Activated CD8-positive, alpha-beta T cell treated with anti-CD3 and anti-CD28 coated beads, Interleukin-2, amount 10 ng/mL, durations not matched to agents 7 days and 5 days (primary cell): ENCODE measurements around the gene RORC. TPM values are rescaled to one million over a fixed set of nuclear protein-coding genes. Genes with fewer than 3 reads are reported as not detected.

Source experiments
- ATAC-seq: fragments of 150-1000 bp; cut with Tn5 transposase; one replicate; pipeline ENCODE4 v1.10.0; 2021; ENCODE audit warnings: moderate library complexity
- CTCF ChIA-PET: fragments of 350-600 bp; sonication (Branson Sonifier 250); formaldehyde crosslinking; loops from one replicate; lab custom pipeline; 2021; ENCODE audit warnings: antibody characterized with exemption; lab: Charles Lee
- POLR2A ChIA-PET: fragments of 350-600 bp; sonication (Branson Sonifier 250); formaldehyde crosslinking; loops from one replicate; lab custom pipeline; 2021; ENCODE audit warnings: antibody characterized with exemption; lab: Charles Lee
- DNase-seq: peaks from one replicate; pipeline ENCODE4 v3.0.0-alpha.2; 2020
- H3K27ac Mint-ChIP-seq: one replicate; pipeline ENCODE4 v1.8.0; 2021; ENCODE audit warnings: mild to moderate bottlenecking, mixed read lengths
- H3K27me3 Mint-ChIP-seq: one replicate; pipeline ENCODE4 v1.8.0; 2021; ENCODE audit warnings: low read depth, mixed read lengths
- H3K36me3 Mint-ChIP-seq: one replicate; pipeline ENCODE4 v1.8.0; 2021; ENCODE audit warnings: low read depth, mixed read lengths
- H3K4me1 Mint-ChIP-seq: one replicate; pipeline ENCODE4 v1.8.0; 2021; ENCODE audit warnings: low read depth, mixed read lengths
- H3K4me3 Mint-ChIP-seq: one replicate; pipeline ENCODE4 v1.8.0; 2021; ENCODE audit warnings: mild to moderate bottlenecking, mixed read lengths
- H3K9me3 Mint-ChIP-seq: one replicate; pipeline ENCODE4 v1.8.0; 2022; ENCODE audit warnings: mixed read lengths; ENCODE audit not compliant: insufficient read depth
- total RNA-seq, 2 experiments: library from RNA; stranded (reverse); gene quantifications; one replicate each; pipeline ENCODE4 v1.2.3, GENCODE V29; 2021

RORC gene
- total RNA-seq, 2 experiments from 2014 or later = 2.4 to 2.7 TPM

DNA sequence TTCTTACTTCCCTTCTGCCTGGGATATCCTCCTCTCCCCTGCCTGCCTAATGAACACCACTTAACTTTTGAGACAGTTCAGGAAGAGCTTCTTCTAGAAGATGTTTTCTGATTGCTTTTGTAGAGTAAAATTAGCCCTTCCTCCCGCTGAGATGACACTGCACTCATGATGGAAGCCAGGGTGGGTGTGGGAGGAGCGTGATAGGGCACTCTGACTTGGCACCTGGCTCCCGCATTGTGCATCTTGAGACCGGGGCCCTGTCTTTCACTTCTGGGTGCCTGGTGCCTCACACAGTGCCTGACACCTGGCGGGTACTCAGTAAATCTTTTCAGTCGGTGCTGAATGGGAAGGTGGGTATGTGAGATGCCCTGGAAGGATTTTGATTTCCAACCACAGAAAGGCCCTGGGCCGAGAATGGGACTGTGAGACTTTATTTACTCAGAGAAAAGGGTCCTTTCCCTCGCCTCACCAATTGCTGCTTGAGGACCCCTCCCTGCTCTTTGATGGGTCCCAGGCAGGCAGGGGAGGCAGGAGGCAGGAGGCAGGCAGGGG, 15.2 kb upstream of the RORC start:
- peak overlapping the region; percentile 5 for H3K27ac Mint-ChIP-seq
- H3K4me3 Mint-ChIP-seq = no peak overlapping the region
- H3K27me3 Mint-ChIP-seq = peaks cover under 1% of the 10 kb centered on the region
- POLR2A ChIA-PET = interaction anchor here (0.5 to 1.0 kb wide), 2 partner anchors 10 to 368 kb away, joined by 3 read pairs; no protein-coding TSS in a partner anchor
- ATAC-seq = no peak
- no peaks in the 10 kb centered on the region for H3K9me3 Mint-ChIP-seq
- H3K36me3 Mint-ChIP-seq = no peaks in the 10 kb centered on the region
- H3K4me1 Mint-ChIP-seq = no peaks in the 10 kb centered on the region
- CTCF ChIA-PET = interaction anchor here (0.7 to 1.9 kb wide), 6 partner anchors 9 to 155 kb away, joined by 3 to 9 read pairs (median 4); no protein-coding TSS in a partner anchor
- DNase-seq = no peak

DNA sequence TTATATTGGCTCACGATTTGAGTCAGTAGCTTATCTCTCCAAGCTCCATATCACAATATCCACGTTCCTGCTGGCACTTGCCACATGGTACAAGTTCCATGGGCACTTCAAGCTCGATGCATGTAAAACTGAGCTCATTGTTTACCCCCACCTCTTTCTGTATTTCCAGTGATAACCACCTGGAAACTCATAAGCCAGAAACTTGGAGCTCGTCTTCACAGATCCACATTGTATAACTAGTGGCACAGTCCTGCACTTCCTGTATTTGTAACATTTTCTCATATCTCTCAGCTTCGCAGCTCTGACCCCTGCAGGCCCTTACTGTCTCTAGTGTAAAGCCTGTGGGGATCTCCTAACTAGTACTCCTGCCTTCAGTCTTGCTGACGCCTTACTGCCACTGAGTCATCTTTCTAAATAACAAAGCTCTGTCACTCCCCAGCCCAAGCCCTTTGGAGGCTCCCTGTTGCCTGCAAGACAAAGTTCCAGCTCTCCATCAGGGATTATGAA, 14.5 kb upstream of the RORC start:
- POLR2A ChIA-PET = interaction anchor here (1.0 kb wide), 1 partner anchor 9 kb away, joined by 3 read pairs; no protein-coding TSS in a partner anchor
- Mint-ChIP-seq H3K9me3 (no peaks in the 10 kb centered on the region), H3K27me3 (peaks cover 5% of the 10 kb centered on the region), H3K36me3 (no peaks in the 10 kb centered on the region), H3K4me3 (no peak overlapping the region), H3K27ac (no peak overlapping the region), H3K4me1 (no peaks in the 10 kb centered on the region)
- ATAC-seq = no peak
- CTCF ChIA-PET = interaction anchor here (0.7 to 1.9 kb wide), 6 partner anchors 10 to 156 kb away, joined by 3 to 9 read pairs (median 4); no protein-coding TSS in a partner anchor
- DNase-seq = no peak

DNA sequence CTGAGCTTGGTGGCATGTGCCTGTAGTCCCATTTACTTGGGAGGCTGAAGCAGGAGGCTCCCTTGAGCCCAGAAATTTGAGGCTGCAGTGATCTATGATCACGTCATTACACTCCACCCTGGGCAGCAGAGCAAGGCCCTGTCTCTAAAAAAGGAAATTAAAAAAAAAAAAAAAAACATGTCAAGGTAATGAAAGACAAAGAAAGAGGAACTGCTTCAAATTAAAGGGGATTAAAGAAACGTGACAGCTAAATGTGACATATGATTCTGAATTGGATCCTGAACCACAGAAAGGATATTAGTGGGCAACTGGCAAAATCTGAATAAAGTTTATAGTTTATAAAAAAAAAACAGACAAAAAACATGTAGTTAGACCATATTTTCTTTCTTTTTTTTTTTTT, 11.8 kb upstream of the RORC start:
- POLR2A ChIA-PET = no interaction called here
- no peak overlapping the region for H3K4me3 Mint-ChIP-seq
- H3K27ac Mint-ChIP-seq = no peak overlapping the region
- CTCF ChIA-PET = interaction anchor here (1.4 to 1.8 kb wide), 3 partner anchors 9 to 158 kb away, joined by 3 to 4 read pairs (median 3); no protein-coding TSS in a partner anchor
- H3K9me3 Mint-ChIP-seq = no peaks in the 10 kb centered on the region
- H3K4me1 Mint-ChIP-seq = peaks cover 22% of the 10 kb centered on the region
- DNase-seq (no peak), ATAC-seq (no peak)
- no peaks in the 10 kb centered on the region for H3K36me3 Mint-ChIP-seq
- H3K27me3 Mint-ChIP-seq = peaks cover 9% of the 10 kb centered on the region

DNA sequence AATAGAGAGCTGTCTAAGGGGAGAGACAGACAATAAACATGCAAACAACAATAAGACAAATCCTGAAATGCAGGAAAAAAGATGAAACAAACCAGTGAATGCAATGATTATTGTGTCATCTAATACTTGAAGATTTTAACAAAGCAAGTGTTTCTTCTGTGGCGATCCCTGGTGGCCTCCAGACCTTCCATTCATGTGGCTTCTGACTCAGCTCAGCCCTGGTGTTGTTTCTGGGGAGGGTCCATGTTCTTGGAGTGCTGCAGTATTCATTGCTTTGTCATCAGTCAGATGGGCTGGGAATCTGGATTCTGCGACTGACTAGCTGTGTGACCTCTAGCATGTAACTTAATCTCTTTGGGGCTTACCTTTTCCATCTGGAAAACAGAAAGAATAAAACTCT, 9.5 kb upstream of the RORC start:
- Mint-ChIP-seq H3K27me3 (peaks cover 12% of the 10 kb centered on the region), H3K4me3 (no peak overlapping the region), H3K36me3 (no peaks in the 10 kb centered on the region), H3K4me1 (peaks cover 40% of the 10 kb centered on the region), H3K27ac (no peak overlapping the region), H3K9me3 (no peaks in the 10 kb centered on the region)
- ChIA-PET POLR2A (interaction anchor here (4.0 kb wide), 1 partner anchor 12 kb away, joined by 17 read pairs; no protein-coding TSS in a partner anchor), CTCF (interaction anchor here (1.2 to 1.6 kb wide), 2 partner anchors 7 to 11 kb away, joined by 4 to 7 read pairs; no protein-coding TSS in a partner anchor)
- DNase-seq (no peak), ATAC-seq (no peak)

DNA sequence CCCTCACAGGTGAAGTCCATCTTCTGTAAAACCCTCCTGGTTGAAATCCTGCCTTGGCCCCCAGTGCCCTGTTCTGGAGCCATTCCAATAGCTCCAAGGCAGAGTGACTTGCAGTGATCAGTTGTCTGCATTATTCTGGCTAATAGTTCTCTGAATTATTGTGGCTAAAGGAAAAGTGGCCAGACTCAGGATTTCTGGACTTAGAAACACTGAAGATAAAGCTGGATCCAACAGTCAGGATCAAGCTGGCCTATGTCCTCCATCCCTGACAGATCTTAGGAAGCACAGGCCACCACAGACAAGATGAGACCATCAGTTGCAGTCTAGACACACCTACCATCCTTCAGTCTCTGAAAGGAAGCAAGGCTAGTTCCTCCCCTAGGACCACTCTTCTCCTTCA, 8.8 kb upstream of the RORC start:
- no peak for DNase-seq
- no peak overlapping the region for H3K27ac Mint-ChIP-seq
- ATAC-seq = no peak
- H3K4me1 Mint-ChIP-seq = peaks cover 43% of the 10 kb centered on the region
- ChIA-PET POLR2A (interaction anchor here (0.9 to 4.0 kb wide), 4 partner anchors 8 to 247 kb away, joined by 3 to 17 read pairs (median 5); partner anchors contain the start of gene MRPL9), CTCF (interaction anchor here (0.9 to 1.9 kb wide), 5 partner anchors 8 to 195 kb away, joined by 3 to 7 read pairs (median 4); no protein-coding TSS in a partner anchor)
- peak overlapping the region; percentile 70 for H3K4me3 Mint-ChIP-seq
- H3K36me3 Mint-ChIP-seq = no peaks in the 10 kb centered on the region
- no peaks in the 10 kb centered on the region for H3K9me3 Mint-ChIP-seq
- peaks cover 12% of the 10 kb centered on the region for H3K27me3 Mint-ChIP-seq

DNA sequence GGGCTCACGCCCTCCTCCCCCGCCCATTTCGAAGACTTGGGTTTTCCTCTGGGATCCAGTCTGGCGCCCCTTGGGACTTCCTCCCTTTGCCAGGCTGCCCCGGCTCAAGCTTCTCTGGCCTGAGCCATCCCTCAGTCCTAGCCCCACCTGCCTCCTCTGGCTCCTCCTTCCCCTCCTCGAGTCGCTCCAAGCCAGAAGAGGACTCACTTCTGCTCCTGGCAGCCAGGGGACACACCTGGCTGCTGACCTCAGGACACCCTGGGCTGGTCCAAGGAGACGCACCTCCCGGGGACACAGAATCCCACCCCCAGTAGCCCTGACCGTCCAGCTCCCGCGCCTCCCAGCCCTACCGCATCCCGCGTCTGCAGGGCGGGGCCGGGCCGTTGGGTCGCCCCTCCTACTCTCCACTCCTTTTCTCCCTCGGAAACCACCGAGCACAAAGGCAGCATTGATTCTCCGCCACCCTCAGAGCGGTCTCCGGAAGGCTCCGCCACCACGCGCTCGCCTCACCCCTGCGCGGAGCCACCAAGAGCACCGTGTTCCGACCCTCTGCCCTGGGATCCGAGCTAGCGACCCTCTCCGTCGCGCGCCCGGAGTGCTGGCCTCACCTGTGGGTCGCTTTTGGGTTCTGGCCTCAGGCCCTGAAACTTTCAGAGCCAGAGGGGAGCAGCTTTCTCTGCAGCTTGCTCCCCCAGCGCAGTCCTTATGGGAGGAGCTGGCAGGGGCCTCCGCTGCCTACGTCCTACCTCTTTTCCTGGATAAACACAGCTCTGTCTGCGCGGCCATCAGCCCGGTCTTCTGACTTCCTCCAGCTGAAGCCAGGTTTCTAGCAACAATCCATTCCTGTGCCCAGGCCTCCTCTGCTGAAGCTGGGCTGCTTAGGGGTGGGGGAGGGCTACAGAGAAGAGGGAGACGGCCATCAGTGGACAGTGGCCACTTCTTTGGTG, 8.1 kb upstream of the RORC start, which contains the start of gene C2CD4D:
Gene C2CD4D (minus strand): TSS at position 364 of the 947 bp plus-strand sequence. CDS start 831 bp downstream, outside the sequence.
- Mint-ChIP-seq H3K4me3 (peak within 1 kb of the TSS; percentile 70), H3K9me3 (no peaks in the 10 kb centered on the region), H3K27ac (peak within 1 kb of the TSS; percentile 44), H3K4me1 (peaks cover 46% of the 10 kb centered on the region), H3K36me3 (no peaks in the 10 kb centered on the region), H3K27me3 (peaks cover 12% of the 10 kb centered on the region)
- ATAC-seq (peak; percentile 71), DNase-seq (peak; percentile 72)
- ChIA-PET POLR2A (interaction anchor here (0.9 to 4.0 kb wide), 5 partner anchors 9 to 246 kb away, joined by 3 to 17 read pairs (median 3); partner anchors contain the start of genes MRPL9 and THEM4), CTCF (interaction anchor here (0.9 to 1.9 kb wide), 5 partner anchors 9 to 195 kb away, joined by 3 to 7 read pairs (median 4); no protein-coding TSS in a partner anchor)

DNA sequence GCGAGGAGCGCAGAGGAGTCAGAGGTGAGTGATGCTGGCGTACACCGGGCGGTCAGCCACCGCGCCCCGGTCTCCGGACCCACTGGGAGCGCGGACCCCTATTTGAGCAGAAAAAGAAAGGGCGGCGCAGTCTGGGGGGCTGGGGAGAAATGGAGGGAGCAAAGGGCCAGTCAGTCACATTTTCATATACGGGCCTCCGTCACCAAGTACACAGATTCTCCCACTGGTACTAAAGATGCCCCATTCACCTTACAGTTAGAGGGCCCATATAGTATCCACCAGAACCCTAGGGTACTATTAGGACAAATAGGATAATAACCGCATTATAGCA, 7.4 kb upstream of the RORC start:
- peak overlapping the region; percentile 27 for H3K27ac Mint-ChIP-seq
- POLR2A ChIA-PET = interaction anchor here (1.1 to 4.0 kb wide), 2 partner anchors 10 to 70 kb away, joined by 3 to 17 read pairs; partner anchors contain the start of gene THEM4
- no peak for DNase-seq

DNA sequence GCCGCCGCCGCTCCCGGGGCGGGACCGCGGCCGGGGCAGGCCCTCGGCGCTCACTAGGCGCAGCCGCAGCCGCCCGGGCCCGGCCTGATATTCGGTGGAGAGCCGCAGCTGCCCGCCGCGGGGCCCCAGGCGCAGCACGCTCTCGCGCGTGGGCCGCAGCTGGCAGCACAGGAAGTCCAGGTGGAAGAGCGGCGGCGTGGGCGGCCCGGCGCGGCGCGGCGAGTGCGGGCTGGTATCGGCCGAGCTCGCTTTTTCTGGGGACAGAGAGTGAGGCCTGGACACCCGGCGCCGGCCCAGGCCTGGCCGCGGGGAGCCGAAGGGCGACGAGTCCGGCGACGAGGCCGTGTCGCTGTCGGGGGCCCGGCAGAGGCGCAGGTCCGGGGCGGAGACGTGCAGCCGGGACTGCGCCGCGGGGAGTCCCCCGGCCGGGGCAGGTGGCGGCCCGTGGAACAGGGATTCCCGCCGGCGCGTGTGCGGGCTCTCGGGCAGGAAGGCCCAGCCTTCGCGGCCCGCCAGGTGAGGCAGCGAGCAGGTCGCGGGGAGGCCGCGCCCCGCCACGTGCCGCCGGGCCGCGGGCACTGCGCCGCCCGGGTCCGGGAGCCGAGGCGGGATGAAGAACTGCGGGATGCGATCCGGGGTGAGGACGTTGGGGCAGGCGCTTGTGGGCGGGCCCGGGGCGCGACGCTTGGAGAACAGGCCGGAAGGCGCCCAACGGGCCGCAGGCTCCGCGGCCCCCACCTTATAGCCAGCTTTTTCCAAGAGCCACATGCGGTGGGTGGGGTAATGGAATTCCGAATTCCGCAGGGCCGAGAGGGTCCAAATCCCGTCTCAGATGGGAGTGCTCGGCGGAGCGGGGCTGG, 6.8 kb upstream of the RORC start:
- Mint-ChIP-seq H3K36me3 (no peaks in the 10 kb centered on the region), H3K4me3 (peak overlapping the region; percentile 70), H3K27me3 (peaks cover 12% of the 10 kb centered on the region), H3K9me3 (no peaks in the 10 kb centered on the region), H3K4me1 (peaks cover 59% of the 10 kb centered on the region), H3K27ac (peak overlapping the region; percentile 27)
- ATAC-seq (peak; percentile 35), DNase-seq (no peak)
- POLR2A ChIA-PET = interaction anchor here (4.0 kb wide), 1 partner anchor 9 kb away, joined by 17 read pairs; no protein-coding TSS in a partner anchor
- CTCF ChIA-PET = interaction anchor here (0.9 to 1.9 kb wide), 2 partner anchors 26 to 163 kb away, joined by 3 to 5 read pairs; no protein-coding TSS in a partner anchor

More for the DNA sequence above, 7.4 kb upstream of the RORC start:
- no peaks in the 10 kb centered on the region for H3K9me3 Mint-ChIP-seq
- peaks cover 53% of the 10 kb centered on the region for H3K4me1 Mint-ChIP-seq
- peaks cover 12% of the 10 kb centered on the region for H3K27me3 Mint-ChIP-seq
- H3K36me3 Mint-ChIP-seq = no peaks in the 10 kb centered on the region
- peak overlapping the region; percentile 70 for H3K4me3 Mint-ChIP-seq
- CTCF ChIA-PET = interaction anchor here (1.9 kb wide), 1 partner anchor 163 kb away, joined by 5 read pairs; no protein-coding TSS in a partner anchor
- ATAC-seq = no peak

DNA sequence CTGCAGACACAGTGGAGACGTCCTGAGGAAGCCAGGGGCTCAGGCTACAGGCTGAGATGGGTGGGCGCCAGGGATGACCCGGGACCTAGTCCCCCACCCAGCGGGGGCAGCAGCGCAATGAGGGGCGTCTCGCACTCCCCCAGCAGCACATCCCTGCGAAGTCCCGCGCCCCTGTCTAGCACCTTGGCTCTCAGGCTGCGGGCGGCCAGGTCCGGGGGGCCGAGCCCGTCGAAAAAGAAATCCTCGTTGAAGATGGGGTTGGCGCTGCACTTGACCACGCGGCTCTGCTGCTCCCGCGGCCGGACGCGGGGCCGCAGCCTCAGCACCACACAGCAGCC, 6.3 kb upstream of the RORC start:
- Mint-ChIP-seq H3K9me3 (no peaks in the 10 kb centered on the region), H3K4me1 (peaks cover 65% of the 10 kb centered on the region), H3K27ac (peak overlapping the region; percentile 78), H3K27me3 (peaks cover 12% of the 10 kb centered on the region), H3K36me3 (no peaks in the 10 kb centered on the region), H3K4me3 (peak overlapping the region; percentile 65)
- CTCF ChIA-PET = interaction anchor here (0.9 to 2.0 kb wide), 4 partner anchors 25 to 393 kb away, joined by 3 to 14 read pairs (median 4); partner anchors contain the start of gene MRPL9
- POLR2A ChIA-PET = interaction anchor here (4.0 kb wide), 1 partner anchor 9 kb away, joined by 17 read pairs; no protein-coding TSS in a partner anchor
- DNase-seq = no peak
- peak; percentile 1 for ATAC-seq

DNA sequence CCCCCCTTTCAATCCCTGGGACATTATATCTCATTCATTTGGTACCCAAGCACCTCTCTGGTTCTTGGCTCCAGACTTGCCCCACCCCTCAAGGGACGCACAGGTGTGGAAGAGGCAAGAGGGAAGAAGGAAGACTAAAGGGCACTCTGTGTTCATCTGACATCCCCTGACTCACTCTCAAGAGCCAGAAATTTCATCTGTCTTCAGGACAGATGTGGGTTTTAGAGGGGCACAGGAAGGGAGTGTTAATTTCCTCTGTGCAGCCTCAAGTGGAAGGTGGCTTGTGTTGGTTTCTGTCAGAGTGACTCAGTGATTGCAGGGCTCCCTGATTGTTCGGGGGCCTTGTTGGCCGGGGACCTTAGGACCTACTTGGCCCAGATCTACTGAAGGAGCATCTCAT, 5.6 kb upstream of the RORC start:
- ChIA-PET POLR2A (interaction anchor here (0.7 to 4.0 kb wide), 3 partner anchors 8 to 68 kb away, joined by 3 to 17 read pairs (median 3); no protein-coding TSS in a partner anchor), CTCF (interaction anchor here (0.6 to 2.1 kb wide), 33 partner anchors 8 to 393 kb away, joined by 3 to 14 read pairs (median 4); partner anchors contain the start of genes MRPL9, SNX27 and TDRKH)
- peaks cover 12% of the 10 kb centered on the region for H3K27me3 Mint-ChIP-seq
- ATAC-seq (peak; percentile 25), DNase-seq (peak; percentile 45)
- H3K9me3 Mint-ChIP-seq = no peaks in the 10 kb centered on the region
- H3K36me3 Mint-ChIP-seq = no peaks in the 10 kb centered on the region
- peak overlapping the region; percentile 65 for H3K4me3 Mint-ChIP-seq
- H3K27ac Mint-ChIP-seq = peak overlapping the region; percentile 78
- peaks cover 70% of the 10 kb centered on the region for H3K4me1 Mint-ChIP-seq
